Parathyroid adenoma (tissue), 2 donors: ENCODE results near the gene CNTNAP4.

ENCODE experiments used
- H2AFZ ChIP-seq: fragments of 300-600 bp; sonication (generic); one replicate; pipeline ENCODE4 v1.7.0; 2017; ENCODE audit warnings: antibody characterized with exemption, mild to moderate bottlenecking
- H3K27ac ChIP-seq: fragments of 300-600 bp; sonication (generic); one replicate; pipeline ENCODE4 v1.7.0; 2017
- H3K27me3 ChIP-seq: fragments of 300-600 bp; sonication (generic); one replicate; pipeline ENCODE4 v1.7.0; 2017; ENCODE audit warnings: low read length; ENCODE audit not compliant: control insufficient read depth, insufficient read depth
- H3K36me3 ChIP-seq: fragments of 300-600 bp; sonication (generic); one replicate; pipeline ENCODE4 v1.7.0; 2017; ENCODE audit warnings: low read length; ENCODE audit not compliant: control insufficient read depth, insufficient read depth
- H3K4me1 ChIP-seq: fragments of 300-600 bp; sonication (generic); one replicate; pipeline ENCODE4 v1.7.0; 2017; ENCODE audit warnings: control low read depth
- H3K4me2 ChIP-seq: fragments of 300-600 bp; sonication (generic); one replicate; pipeline ENCODE4 v1.7.0; 2017; ENCODE audit warnings: low read length
- H3K4me3 ChIP-seq: fragments of 300-600 bp; sonication (generic); one replicate; pipeline ENCODE4 v1.7.0; 2017; ENCODE audit warnings: low read depth, low read length
- H3K79me2 ChIP-seq: fragments of 300-600 bp; sonication (generic); one replicate; pipeline ENCODE4 v1.7.0; 2017; ENCODE audit warnings: control low read depth
- H3K9ac ChIP-seq: fragments of 300-600 bp; sonication (generic); one replicate; pipeline ENCODE4 v1.7.0; 2017; ENCODE audit warnings: mild to moderate bottlenecking
- H3K9me3 ChIP-seq: fragments of 300-600 bp; sonication (generic); one replicate; pipeline ENCODE4 v1.7.0; 2017; ENCODE audit warnings: low read length; ENCODE audit not compliant: control insufficient read depth
- CTCF ChIP-seq: fragments of 300-600 bp; sonication (generic); IDR thresholded peaks from one replicate; pipeline ENCODE4 v1.7.0; 2017; ENCODE audit warnings: antibody characterized with exemption, mild to moderate bottlenecking
- donor health status: primary hyperparathyroidism.

The CNTNAP4 gene

DNA sequence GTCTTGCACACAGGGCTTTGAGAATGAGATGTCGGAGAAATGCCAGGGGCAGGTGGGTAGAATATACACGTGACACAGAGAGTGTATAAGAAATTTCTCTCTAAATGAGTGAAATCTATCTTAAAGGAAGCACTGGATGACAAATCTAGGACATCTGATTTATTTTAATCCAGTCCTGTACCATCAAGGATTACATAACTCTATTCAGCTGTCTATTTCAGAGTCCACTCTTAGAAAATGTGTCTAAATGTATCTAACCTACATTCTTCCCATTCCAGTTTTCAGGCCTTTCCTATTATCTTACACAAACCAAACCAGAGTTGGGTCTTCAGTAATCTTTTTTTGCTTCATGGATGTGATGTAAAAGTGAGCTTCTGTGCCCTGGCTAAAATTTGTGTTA is 181.9 kb downstream of the CNTNAP4 start:
- Histone ChIP-seq H3K36me3 (no peaks in the 10 kb centered on the region), H3K27me3 (no peaks in the 10 kb centered on the region), H3K79me2 (no peaks in the 10 kb centered on the region), H3K4me3 (no peak overlapping the region), H3K9me3 (no peaks in the 10 kb centered on the region), H3K27ac (no peak overlapping the region), H3K4me2 (no peak overlapping the region), H3K4me1 (no peaks in the 10 kb centered on the region), H2AFZ (no peak overlapping the region), H3K9ac (no peak overlapping the region)
- TF ChIP-seq CTCF: no peak

DNA sequence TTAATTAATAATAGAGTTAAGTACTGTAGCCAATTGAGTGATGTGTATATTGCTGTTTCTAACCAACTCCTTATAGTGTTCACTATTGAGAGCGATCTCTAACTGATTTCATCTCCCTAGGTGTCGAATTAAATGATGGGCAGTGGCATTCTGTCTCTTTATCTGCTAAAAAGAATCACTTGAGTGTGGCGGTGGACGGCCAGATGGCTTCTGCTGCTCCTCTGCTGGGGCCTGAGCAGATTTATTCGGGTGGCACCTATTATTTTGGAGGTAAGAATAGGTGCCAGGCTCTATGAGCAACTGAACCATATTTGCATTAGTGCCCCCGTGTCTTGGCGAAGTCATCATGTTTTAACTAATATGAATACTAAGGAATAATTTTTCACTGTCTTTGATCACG is 184.6 kb downstream of the CNTNAP4 start:
- no peaks in the 10 kb centered on the region for H3K36me3 ChIP-seq
- no peaks in the 10 kb centered on the region for H3K27me3 ChIP-seq
- no peak overlapping the region for H3K9ac ChIP-seq
- H3K4me2 ChIP-seq: no peak overlapping the region
- no peak overlapping the region for H2AFZ ChIP-seq
- H3K4me3 ChIP-seq: no peak overlapping the region
- no peak for TF ChIP-seq CTCF
- H3K27ac ChIP-seq: no peak overlapping the region
- H3K4me1 ChIP-seq: no peaks in the 10 kb centered on the region
- H3K9me3 ChIP-seq: no peaks in the 10 kb centered on the region
- H3K79me2 ChIP-seq: no peaks in the 10 kb centered on the region

DNA sequence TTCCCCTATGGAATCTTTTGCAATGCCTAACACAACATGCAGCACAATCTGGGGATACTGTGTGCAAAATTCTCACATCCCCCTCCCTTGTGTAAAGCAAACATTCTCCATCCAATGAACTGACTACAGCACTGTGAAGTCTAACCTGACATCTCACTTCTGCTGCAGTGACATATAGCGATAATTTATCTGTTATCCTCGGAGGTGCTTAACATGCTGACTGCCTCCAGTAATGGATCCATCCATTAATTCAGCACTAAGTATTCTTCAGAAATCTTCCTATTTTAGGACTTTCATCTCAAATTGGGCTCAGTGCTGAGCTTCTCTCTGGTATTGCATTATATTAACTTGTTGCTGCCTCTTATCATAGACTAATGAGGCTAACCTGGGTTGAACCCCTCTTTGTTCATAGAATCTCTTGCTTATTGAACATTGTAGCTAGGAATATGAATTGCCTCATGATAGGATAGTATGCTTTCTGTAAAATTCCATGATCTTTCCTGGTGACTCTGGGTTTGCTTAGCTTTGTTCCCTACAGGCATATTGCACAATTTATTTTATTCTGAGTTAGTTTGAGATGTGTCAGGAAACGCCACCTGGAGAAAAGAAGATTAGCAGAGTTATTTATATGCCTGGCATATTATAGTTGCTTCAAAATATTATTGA is 187.9 kb downstream of the CNTNAP4 start:
- no peak overlapping the region for H3K4me2 ChIP-seq
- no peaks in the 10 kb centered on the region for H3K27me3 ChIP-seq
- H3K9ac ChIP-seq: no peak overlapping the region
- H2AFZ ChIP-seq: no peak overlapping the region
- H3K4me1 ChIP-seq: no peaks in the 10 kb centered on the region
- no peaks in the 10 kb centered on the region for H3K36me3 ChIP-seq
- H3K9me3 ChIP-seq: no peaks in the 10 kb centered on the region
- H3K4me3 ChIP-seq: no peak overlapping the region
- no peak overlapping the region for H3K27ac ChIP-seq
- no peaks in the 10 kb centered on the region for H3K79me2 ChIP-seq
- no peak for TF ChIP-seq CTCF

DNA sequence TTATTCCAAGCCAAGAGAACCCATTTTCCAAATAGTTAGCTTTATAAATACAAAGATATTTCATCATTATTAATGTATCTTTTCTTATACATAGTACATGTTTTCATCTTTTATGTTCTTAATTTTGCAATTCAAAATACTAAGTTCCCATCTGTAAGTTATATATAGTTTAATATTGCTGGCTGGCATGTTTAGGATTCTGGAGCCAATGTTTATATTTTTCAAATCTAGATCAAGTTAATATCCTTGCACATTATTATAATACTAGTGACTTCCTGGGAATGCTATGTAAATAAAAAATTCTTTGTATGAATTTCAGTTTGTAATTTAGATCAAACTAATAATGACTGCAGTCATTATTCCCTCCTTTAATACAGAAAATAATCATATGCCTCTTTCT is 189.7 kb downstream of the CNTNAP4 start:
- no peaks in the 10 kb centered on the region for H3K27me3 ChIP-seq
- H2AFZ ChIP-seq: no peak overlapping the region
- H3K4me2 ChIP-seq: no peak overlapping the region
- no peak overlapping the region for H3K9ac ChIP-seq
- no peaks in the 10 kb centered on the region for H3K4me1 ChIP-seq
- no peak overlapping the region for H3K4me3 ChIP-seq
- no peak for TF ChIP-seq CTCF
- no peaks in the 10 kb centered on the region for H3K9me3 ChIP-seq
- H3K36me3 ChIP-seq: no peaks in the 10 kb centered on the region
- H3K79me2 ChIP-seq: no peaks in the 10 kb centered on the region
- no peak overlapping the region for H3K27ac ChIP-seq

DNA sequence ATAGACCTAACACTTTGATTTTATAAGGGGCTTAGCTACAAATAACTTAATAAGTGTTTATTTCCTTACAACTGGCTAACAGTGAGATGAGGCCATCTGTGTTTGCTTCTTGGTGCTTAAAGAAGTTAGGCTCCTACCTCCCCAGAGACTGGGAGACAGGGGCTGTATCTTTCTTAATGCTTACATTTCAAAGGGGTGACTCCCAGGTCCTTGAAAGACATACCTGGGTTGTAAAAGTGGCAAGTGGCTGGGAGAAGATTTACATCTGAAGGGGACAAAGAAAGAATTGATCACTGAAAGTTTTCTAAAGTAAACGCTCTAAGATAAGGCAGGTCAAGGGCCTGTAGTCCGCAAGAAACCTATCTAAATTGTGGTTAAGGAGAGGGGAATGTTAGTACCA is 196.8 kb downstream of the CNTNAP4 start:
- no peaks in the 10 kb centered on the region for H3K79me2 ChIP-seq
- no peaks in the 10 kb centered on the region for H3K27me3 ChIP-seq
- H3K9ac ChIP-seq: no peak overlapping the region
- no peak overlapping the region for H3K4me3 ChIP-seq
- H3K4me1 ChIP-seq: no peaks in the 10 kb centered on the region
- no peaks in the 10 kb centered on the region for H3K36me3 ChIP-seq
- no peak overlapping the region for H2AFZ ChIP-seq
- no peaks in the 10 kb centered on the region for H3K9me3 ChIP-seq
- no peak for TF ChIP-seq CTCF
- H3K4me2 ChIP-seq: no peak overlapping the region
- H3K27ac ChIP-seq: no peak overlapping the region
